Activated CD4-positive, alpha-beta T cell treated with anti-CD3 and anti-CD28 coated beads, Interleukin-2, Interleukin-6, amounts not matched to agents 100 ng/mL and 50 ng/mL, durations not matched to agents 16 hours and 8 hours (primary cell): ENCODE measurements around the gene C22orf39.

Source experiments
- DNase-seq: peaks from one replicate; pipeline ENCODE4 v3.0.0-alpha.2; 2020

Gene C22orf39, protein sequence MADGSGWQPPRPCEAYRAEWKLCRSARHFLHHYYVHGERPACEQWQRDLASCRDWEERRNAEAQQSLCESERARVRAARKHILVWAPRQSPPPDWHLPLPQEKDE

DNA sequence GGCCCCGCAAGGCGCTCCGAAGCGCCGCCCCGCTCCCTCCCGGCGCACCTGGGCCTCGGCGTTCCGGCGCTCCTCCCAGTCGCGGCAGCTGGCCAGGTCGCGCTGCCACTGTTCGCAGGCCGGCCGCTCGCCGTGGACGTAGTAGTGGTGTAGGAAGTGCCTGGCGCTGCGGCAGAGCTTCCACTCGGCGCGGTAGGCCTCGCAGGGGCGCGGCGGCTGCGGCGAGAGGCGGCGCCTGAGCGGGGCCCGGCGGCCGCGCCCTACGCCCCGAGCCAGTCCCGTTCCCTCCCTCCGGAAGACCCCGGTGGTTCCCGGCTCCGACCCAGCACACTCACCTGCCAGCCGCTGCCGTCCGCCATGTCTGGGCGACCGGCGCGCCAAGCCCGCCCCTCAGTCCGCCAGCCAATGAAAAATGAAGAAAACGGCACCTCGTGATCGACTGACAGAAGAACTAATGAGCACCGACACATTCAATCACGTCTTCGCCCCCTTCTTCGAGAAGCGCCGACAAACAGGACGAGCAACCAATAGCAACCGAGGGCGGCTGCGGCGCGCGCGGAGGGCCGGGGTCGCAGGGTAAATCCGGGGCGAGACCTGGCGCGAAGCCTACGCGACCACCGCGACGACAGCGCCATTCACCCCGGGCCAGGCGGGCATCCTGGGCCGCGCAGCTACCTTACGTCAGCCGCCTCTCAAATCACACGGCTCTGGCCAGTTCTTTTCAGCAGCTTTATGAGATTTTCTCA is at the start of gene C22orf39:
TSS of gene C22orf39 (minus strand) at position 382 of the 746 bp plus-strand sequence. CDS start at position 359, 23 bp downstream.
- DNase-seq: peak; percentile 95

DNA sequence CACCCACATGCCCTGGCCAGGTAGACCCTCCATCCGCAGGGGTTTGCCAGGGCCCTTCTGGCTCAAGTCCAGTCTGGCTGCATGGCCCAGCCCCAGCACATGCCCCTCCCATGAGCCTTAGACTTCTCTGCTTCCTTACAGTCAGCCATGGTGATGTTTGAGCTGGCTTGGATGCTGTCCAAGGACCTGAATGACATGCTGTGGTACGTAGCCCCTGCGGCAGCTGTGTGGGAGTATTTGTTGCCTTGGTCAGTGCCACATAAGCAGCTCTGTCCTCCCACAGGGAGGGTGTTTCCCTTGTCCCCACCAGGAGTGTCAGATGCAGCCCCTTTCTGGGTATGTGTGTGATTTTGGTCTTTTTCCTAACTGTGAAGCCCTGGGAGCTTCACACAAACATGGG is 49.7 kb upstream of the C22orf39 start:
- no peak for DNase-seq

DNA sequence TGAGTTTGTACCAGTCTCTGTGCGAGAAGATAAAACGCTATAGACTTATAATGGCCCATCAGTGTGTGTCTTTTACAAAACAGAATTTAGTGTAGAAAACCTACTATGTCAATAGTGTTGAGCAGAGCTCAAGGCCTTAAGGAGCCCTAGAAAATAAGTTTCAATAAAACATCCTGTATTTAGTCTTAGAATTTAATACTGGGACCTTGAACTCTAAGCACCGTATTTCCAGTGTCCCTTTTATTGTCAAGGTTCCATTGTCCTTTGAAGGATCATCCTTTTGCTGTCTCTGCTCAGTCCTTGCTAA is 48.8 kb upstream of the C22orf39 start:
- no peak for DNase-seq

DNA sequence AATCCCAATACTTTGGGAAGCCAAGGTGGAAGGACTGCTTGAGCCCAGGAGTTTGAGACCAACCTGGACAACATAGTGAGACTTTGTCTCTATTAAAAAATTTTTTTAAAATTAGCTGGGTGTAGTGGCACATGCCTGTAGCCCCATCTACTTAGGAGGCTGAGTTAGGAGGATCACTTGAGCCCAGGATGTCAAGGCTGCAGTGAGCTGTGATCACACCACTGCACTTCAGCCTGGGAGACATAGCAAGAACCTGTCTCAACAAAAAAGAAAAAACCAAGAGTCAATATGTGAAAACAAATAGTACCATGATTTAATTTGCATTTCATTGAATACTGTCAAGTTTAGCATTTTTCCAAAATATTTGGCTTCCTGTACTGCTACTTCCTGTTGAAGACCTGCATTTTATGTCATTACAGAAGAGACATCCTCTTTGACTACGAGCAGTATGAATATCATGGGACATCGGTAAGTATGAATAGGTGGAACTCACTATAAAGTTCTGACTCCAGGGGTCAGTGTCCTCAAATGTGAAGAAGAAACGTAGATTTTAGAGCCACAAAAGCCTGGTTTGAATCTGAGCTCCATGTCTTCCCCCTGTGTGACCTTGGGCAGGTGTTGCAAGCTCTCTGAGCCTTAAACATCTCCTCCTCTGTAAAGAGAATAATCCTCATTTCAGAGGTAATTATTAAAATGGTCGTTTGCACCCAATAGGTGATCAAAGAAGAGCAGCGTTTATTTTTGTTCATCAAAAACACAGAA is 48.2 kb upstream of the C22orf39 start:
- no peak for DNase-seq

DNA sequence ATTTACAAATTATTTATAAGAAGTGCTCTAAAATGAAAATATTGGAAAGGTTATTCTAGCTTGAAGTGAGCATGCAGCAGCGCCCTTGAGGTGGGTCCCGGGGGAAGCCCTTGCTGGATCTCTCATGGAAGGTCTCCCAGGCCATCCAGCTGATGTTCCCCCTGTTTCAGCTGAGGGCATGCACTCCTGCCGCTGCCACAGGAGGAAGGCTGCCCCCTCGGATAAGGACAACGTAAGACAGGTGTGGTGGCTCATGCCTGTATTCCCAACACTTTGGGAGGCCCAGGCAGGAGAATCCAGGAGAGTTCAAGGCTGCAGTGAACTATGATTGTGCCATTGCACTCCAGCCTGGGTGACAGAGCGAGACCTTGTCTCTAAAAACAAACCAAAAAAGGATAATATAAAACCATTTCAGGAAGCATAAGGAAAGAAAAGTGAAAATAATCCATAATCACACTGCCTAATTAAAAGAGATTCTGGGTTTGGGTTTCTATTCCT is 47.2 kb upstream of the C22orf39 start:
- DNase-seq: no peak

DNA sequence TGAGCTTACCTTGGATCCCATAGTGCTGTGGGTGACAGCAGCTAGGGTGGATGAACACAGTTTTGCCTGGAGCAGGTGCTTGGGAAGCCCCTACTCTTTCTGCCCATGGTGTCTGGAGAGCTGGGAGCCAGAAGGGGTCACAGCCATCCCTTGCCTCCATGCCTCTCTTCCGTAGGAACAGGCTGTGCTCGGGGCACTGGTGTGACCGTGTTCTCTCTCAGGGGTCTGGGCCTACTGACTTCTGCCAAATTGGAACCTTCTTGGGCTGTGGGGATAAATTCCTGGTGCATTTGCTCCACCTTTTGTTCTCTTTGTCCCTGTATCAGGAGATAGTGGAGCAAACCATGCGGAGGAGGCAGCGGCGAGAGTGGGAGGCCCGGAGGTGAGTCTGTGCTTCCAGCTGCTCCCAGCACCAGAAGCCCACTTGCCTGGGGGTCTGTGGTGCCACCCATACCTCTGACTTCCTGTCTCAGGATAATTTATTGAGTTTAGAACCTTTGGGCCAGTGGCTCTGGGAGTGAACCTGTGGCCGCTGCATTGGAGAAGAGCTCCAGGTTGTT is 46.6 kb upstream of the C22orf39 start:
- no peak for DNase-seq

DNA sequence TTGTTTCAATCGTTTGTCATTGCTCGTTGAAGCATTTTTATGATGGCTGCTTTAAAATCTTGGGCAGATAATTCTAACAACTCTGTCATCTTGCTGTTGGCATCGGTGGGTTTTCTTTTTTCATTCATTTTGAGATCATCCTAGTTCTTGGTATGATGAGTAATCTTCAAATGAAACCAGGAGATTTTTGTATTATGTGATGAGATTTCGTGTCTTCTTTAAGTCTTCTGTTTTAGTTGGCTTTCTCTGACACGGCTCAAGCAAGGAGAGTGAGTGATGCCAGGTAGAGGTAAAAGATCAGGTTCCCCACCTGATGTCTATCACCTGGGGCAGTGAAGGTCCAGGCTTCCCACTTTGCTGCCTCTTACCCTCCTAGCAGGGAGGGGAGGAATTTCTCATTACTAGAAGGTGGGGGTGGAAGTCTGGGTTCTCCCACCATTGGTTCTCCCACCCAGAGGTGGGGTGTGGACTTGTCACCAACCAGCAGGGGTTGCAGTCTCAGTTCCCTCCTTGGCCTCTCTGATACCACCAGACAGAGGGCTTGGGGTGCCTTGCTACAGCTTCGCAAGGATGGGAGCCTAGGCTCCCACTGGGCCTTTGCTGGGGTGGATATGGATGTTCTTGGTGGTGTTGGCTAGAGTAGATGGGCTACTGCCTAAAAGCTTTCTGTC is 45.1 kb upstream of the C22orf39 start:
- peak; percentile 25 for DNase-seq

DNA sequence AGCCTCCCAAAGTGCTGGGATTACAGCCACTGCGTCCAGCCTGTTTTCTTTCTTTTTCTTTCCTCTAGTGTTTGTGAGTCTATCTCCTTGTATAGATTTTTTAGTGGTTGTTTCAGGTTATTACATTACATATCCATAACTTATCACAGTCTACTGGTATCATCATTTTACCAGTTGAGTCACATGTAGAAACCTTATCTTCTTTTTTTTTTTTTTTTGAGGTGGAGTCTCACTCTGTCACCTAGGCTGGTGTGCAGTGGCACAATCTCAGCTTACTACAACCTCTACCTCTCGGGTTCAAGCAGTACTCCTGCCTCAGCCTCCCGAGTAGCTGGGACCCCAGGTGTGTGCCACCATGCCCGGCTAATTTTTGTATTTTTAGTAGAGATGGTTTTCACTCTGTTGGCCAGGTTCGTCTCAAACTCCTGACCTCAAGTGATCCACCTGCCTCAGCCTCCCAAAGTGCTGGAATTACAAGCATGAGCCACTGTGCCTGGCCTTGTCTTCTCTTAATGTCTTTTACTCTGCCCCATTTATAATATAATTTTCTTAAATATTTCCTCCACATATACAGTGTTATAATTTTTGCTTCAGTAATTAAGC is 43.2 kb upstream of the C22orf39 start:
- DNase-seq: no peak

DNA sequence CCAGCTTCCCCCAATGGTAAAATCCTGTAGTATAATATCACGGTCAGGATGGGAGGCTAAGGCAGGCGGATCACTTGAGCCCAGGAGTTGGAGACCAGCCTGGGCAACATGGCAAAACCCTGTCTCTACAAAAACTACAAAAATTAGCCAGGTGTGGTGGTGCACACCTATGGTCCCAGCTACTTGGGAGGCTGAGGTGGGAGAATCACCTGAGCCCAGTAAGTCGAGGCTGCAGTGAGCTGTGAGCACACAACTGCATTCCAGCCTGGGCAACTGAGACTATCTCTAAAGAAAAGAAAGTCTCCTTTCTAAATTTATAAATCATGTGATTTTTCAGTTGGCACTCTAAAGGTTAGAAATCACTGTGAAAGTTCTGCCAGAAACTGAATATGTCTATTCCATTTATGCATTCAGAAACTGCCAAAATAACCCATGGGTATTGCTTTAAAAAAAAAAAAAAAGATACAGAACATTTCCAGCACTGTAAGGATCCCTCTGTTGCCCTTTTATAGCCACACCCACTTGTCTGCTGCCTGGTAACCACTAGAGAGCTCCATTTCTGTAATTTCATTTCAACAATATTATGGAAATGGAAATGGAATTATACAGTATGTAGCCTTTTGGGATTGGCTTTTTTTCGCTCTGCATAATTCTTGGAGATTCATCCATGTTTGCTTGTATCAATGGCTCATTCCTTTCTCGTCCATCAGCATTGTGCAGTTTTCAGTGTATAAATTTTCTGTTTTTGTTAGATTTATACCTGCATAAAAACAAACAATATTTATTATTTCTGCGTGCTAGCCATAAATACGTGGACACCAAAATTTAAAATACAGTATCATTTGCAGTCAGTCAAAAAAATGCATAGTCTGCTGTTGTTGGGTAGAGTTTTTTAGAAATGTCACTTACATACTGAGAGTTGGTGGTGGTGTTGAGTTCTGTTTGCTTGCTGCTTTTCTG is 41.7 kb upstream of the C22orf39 start:
- no peak for DNase-seq

DNA sequence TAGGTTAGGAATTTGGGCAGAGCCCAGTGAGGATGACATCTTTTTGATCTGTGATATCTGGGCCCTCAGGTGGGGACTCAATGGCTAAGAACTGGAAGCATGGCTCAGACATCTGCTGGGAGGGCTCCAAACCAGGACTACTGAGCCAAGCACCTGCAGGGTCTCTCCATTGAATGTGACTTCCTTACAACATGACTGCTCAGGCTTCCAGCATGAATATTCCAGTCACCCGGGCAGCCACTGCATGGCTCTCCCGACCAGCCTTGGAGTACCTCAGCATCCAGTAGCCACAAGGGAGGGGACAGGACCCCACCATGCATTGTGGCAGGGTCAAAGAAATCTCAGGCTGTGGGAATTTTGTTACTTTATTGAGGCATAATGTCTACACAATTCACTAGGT is 40.8 kb upstream of the C22orf39 start:
- no peak for DNase-seq

DNA sequence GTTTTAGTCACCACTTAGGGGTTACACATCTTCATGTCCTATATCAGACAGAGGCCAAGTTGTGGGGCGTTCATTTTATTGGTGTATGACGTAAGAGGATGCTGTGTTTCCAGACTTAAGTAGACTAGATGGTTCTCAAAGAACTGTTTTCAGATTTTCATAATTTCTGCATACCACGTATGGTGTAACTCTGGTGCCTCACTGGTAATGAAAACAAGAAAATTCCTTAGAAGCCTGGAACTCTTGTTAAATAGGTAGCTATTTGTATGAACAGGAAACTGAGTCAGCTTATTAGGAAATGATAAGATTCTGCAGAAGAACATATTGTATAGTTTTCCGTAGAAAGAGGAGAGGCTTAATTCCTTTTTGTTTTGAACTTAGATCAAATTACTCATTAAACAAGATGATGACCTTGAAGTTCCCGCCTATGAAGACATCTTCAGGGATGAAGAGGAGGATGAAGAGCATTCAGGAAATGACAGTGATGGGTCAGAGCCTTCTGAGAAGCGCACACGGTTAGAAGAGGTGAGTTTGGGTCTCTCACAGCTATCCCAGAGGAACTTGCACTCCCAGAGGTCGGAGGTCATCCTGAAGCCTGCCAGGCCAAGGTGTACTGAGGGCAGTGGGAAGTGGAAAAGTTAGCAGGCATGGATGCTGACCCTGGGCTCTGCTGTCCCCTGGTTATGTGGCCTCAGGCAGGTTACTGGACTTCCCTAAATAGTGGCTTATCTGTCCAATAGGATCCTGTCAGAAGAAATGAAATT is 36.2 kb upstream of the C22orf39 start:
- DNase-seq: no peak

DNA sequence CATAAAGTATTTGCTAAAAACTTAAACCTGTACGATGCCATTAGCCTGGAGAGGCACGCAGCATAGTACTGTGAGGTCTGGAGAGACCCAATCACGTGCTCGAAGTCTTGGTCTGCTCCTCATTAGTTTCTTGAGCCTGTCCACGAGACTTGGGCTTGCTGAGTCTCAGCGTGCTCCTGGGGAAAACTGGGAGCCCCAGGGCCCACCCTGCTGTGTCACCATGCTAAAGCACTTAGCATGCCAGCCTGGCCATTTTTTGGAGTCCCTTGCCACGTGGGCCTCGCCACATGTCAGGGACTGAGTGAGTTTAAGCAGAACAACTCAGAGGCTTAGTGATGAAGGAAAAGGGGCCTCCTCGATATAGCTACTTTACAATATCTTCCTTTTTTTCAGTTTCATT is 34.8 kb upstream of the C22orf39 start:
- no peak for DNase-seq

DNA sequence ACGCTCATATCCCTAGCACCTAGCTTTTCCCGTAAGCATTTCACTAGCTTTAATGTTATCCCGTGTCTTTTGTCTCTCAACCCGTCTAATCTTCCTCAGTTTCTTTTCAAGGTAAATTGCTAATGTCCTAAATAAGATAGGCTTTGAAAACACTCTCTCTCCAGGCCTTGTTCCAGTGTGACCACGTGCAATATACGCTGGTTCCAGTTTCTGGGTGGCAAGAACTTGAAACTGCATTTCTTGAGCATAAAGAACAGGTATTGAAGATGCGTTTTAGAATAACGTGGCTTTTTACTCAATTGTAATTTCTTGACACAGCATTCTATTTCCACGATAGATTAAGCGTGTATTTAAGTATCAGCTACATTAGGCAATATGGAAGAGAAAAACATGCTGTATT is 33.3 kb upstream of the C22orf39 start:
- DNase-seq: no peak

DNA sequence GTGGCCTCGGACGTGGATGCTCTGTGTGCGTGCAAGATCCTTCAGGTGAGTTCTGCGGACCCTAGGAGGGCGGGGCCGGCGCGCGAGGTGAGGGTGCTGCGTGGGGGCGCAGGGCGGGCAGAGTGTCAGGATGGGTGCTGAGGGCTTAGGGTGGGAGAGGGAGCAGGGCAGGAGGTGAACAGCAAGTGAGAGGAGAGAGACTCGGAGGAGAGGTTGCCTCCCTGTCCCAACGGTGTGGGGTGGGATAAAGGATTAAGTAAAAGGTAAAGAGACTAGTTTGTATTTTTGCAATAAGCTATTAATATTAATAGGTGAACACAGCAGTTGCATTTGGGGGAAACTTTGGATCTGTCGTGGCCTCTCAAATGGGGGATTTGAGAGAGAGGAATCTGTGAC is 32.7 kb upstream of the C22orf39 start:
- no peak for DNase-seq

DNA sequence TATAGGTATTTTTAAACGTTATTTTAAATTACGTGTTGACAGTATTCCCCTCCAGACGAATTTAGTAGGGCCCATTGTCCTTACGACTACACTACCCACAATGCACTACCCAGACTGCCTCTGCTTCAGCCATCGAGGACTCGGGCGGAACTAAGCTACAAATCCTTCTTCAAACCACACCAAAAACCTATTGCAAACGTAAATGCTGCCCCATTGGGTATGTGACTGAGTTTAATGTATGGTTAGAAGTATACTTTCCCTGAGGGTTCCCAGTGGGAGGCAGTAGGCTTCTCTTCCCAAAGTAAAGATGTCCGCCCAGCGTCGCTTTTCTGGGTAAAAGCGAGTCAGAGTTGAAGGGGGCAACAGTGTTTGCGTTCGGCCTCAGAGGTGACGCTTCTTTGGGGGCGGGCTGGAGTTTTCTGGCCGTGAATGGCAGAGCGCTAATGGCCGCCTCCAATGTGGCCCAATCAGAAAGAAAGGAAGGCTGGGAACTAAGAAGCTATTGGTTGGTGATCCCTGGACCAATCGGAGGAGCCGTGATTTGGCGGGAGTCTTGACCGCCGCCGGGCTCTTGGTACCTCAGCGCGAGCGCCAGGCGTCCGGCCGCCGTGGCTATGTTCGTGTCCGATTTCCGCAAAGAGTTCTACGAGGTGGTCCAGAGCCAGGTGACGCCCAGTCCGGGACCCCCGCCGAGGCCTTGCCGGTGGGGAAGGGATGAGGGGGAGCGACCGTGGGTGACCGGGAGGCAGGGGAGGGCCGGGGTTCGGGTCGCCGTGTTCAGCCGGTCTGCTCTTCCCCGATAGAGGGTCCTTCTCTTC is 32.1 kb upstream of the C22orf39 start, which contains the start of gene CDC45:
TSS of gene CDC45 (plus strand) at position 566 of the 818 bp plus-strand sequence. CDS start at position 615, 49 bp downstream.
- DNase-seq: peak; percentile 97

DNA sequence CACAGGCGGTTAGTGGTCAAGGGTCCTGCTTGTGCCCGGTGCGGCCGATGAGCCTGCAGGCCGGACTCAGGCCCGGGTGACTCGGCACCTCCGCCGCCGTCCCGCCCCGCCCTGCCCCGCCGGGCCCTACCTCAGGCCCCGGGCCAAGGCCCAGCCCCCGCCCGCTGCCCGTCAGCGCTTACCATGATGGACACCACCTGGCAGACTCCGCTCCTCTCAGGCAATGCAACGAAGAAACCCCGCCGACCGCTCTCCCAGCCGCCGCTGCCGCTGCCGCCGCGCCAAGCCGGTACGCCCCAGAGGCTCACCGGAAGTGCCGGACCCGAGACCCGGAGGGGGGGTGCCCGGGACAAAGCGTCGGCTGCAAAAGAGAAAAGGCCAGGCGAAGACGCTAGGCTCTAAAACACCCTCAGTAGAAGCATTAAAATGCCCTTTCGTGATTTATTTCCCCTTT is 31.4 kb upstream of the C22orf39 start, which contains the start of gene UFD1:
TSS of gene UFD1 (minus strand) at position 293 of the 454 bp plus-strand sequence. CDS start at position 185, 108 bp downstream.
- peak; percentile 86 for DNase-seq

DNA sequence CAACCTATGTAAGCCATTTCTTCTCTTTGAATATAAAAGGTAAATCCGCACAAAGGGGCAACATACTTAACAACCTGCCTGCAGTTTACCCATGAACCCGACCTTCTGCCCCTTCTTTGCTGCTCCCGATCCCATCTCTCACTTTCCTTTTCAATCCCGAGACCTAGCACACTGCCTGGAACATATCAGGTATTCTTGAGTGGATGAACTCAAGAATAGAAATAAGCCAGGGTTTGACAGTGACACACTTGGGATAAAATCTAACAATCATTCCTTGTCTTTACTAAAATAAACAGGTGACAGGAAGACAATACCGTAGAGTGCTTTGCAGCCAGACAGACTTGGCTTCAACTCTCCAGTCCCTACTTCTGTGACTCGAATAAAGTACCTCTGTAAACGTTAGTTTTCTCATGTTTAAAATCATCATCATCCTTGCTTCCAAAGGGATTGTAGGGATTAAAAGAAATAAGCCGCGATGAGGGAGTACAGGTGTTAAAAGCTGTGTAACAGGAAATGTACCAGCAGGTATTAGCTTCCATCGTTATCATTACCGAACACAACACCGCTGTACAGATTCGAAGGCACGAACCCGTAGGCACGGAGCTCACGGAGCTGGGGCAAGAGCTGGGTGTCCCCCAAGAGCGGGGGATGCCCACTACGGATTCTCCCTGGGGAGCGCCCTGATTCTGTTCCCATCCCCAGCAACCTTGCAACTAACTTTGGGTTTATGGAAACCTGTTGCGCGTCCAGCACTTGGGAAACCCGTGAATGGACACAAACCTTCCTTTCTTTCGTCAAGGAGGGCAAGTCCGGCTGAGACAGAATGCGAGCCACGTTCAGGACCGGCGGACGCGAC is 30.8 kb upstream of the C22orf39 start:
- DNase-seq: peak; percentile 14

DNA sequence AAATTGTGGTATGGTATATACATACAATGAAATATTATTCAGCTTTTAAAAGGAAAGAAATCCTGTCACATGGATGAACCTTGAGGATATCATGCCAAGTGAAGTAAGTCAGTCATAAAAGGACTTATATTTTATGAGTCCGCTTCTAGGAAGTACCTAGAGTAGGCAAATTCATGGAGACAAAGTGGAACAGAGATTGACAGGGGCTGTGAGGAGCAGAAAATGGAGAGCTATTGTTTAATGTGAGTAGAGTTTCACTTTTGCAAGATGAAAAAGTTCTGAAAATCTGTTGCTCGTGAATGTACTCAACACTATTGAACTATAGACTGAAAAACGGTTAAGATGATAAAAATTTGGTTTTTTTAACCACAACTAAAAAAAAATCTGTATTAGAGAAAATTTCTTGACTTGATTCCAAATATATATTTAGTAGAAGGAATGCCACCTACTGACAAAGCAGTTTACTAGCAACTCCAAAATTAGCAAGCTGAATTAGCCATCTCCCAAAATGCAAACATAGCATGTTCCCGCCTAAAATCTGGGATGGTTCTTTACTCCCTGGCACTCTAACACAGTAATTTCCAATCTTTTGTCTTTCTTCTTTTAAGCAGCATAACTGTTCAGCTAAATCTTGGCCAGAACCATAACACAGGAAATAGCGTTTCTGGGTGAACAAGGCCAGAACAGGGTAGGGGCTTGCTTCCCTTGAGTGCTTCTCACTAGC is 30.0 kb upstream of the C22orf39 start:
- peak; percentile 10 for DNase-seq
